ENCODE measurements around the gene BLVRB. TPM values are rescaled to one million over a fixed set of nuclear protein-coding genes. Genes with fewer than 3 reads are reported as not detected.
"Not testable (repeated sequence)": the region's sequence is repeated elsewhere in the genome, so short reads cannot be mapped to it uniquely, and the experiment has no call there.

Gene BLVRB
- total RNA-seq, 3 donors from 2014 or later, result 206 to 322 (median 284) TPM

DNA sequence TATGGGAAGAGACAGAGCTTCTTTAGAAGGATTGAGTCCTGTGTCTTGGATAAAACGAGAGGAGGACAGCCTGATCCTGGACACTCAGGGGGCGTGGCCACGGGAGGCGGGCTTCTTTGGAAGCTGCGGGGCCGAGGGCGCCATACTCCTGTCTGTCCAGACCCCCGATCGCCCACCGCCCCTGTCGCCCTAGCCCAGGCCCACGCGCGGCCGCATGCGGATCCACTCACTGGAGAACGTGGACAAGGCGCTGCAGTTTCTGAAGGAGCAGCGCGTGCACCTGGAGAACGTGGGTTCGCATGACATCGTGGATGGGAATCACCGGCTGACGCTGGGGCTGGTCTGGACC is 24.3 kb upstream of the BLVRB start:
- Histone ChIP-seq H3K4me1 (no peaks in the 10 kb centered on the region), H3K27ac (no peak overlapping the region), H3K27me3 (no peaks in the 10 kb centered on the region), H3K4me3 (no peak overlapping the region), H3K9me3 (peaks cover 0 to 6% of the 10 kb centered on the region in 2 donors), H3K36me3 (no peaks in the 10 kb centered on the region)
- TF ChIP-seq, protein P1, sequence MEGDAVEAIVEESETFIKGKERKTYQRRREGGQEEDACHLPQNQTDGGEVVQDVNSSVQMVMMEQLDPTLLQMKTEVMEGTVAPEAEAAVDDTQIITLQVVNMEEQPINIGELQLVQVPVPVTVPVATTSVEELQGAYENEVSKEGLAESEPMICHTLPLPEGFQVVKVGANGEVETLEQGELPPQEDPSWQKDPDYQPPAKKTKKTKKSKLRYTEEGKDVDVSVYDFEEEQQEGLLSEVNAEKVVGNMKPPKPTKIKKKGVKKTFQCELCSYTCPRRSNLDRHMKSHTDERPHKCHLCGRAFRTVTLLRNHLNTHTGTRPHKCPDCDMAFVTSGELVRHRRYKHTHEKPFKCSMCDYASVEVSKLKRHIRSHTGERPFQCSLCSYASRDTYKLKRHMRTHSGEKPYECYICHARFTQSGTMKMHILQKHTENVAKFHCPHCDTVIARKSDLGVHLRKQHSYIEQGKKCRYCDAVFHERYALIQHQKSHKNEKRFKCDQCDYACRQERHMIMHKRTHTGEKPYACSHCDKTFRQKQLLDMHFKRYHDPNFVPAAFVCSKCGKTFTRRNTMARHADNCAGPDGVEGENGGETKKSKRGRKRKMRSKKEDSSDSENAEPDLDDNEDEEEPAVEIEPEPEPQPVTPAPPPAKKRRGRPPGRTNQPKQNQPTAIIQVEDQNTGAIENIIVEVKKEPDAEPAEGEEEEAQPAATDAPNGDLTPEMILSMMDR (IDR thresholded peaks at IDR 0.05), result no peak
- no peak for TF ChIP-seq POLR2AphosphoS5 (IDR thresholded peaks at IDR 0.05)
- no peak for TF ChIP-seq POLR2A (IDR thresholded peaks at IDR 0.05)
- intact Hi-C loops (cut with DNase I; ENCODE audit: low total_unique reads), result loop anchor here (5.0 kb wide), 1 partner anchor 883 kb away; no protein-coding TSS in a partner anchor
- DNase-seq (ENCODE audit: low spot score in 2 of 2), result no peak

DNA sequence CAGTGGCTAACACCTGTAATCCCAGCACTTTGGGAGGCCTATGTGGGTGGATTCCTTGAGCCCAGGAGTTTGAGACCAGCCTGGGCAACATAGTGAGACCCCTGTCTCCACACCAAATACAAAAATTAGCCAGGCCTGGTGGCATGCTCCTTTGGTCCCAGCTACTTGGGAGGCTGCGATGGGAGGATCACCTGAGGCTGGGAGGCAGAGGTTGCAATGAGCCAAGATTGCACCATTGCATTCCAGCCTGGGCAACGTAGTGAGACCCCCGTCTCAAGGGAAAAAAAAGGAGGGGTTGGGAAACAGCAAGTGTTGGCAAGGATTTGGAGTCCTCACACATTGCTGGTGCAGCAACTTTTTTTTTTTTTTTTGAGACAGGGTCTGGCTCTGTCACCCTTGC is 20.5 kb upstream of the BLVRB start:
- H3K4me3 ChIP-seq, result no peak overlapping the region
- no peak for TF ChIP-seq POLR2A (IDR thresholded peaks at IDR 0.05)
- TF ChIP-seq, protein P1 (IDR thresholded peaks at IDR 0.05), result no peak
- TF ChIP-seq POLR2AphosphoS5 (IDR thresholded peaks at IDR 0.05), result no peak
- H3K4me1 ChIP-seq, result no peaks in the 10 kb centered on the region
- no peaks in the 10 kb centered on the region for H3K36me3 ChIP-seq
- intact Hi-C loops (cut with DNase I; ENCODE audit: low total_unique reads), result loop anchor here (5.0 kb wide), 1 partner anchor 879 kb away; no protein-coding TSS in a partner anchor
- H3K27me3 ChIP-seq, result no peaks in the 10 kb centered on the region
- no peak for DNase-seq (ENCODE audit: low spot score in 2 of 2)
- no peak overlapping the region for H3K27ac ChIP-seq
- H3K9me3 ChIP-seq, result no peaks in the 10 kb centered on the region

DNA sequence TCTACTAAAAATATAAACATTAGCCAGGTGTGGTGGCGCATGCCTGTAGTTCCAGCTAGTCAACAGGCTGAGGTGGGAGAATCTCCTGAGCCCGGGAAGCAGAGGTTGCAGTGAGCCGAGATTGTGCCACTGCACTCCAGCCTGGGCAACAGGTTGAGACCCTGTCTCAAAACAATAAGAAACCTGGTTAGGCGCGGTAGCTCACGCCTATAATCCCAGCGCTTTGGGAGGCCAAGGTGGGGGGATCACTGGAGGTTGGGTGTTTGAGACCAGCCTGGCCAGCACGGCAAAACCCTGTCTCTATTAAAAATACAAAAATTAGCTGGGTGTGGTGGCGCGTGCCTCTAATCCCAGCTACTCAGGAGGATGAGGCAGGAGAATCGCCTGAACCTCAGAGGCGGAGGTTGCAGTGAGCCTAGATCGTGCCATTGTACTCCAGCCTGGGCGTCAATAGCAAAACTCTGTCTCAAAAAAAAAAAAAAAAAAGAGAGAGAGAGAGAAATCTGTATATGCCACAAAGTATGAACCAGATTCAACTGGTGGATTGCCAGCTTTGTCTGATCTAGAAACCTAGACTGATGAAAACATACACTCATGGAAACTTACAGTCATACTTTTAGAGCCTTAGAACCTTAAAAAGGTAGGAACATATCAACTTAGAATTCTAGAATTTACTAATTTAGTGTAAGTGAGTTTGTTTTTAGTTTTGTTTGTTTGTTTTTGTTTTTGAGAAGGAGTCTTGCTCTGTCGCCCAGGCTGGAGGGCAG is 10.5 kb upstream of the BLVRB start:
- not testable (repeated sequence) for H3K4me1 ChIP-seq; H3K36me3 ChIP-seq; H3K27me3 ChIP-seq; DNase-seq (ENCODE audit: low spot score in 2 of 2); H3K27ac ChIP-seq; H3K9me3 ChIP-seq; H3K4me3 ChIP-seq
- intact Hi-C loops (cut with DNase I; ENCODE audit: low total_unique reads), result loop anchor here (5.0 kb wide), 1 partner anchor 451 kb away; no protein-coding TSS in a partner anchor

DNA sequence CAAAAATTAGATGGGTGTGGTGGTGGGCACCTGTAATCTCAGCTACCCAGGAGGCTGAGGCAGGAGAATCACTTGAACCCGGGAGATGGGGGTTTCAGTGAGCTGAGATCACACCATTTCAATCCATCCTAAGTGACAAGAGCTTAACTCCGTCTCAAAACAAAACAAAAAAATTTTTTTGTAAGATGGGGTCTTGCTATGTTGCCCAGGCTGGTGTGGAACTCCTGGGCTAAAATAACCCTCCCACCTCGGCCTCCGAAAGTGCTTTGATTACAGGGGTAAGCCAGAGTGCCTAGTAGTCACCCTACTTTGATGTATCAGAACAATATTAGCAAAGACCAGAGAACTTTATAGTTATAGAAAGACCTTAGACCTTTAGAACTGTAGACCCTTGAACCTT is 9.2 kb upstream of the BLVRB start:
- no peak overlapping the region for H3K27ac ChIP-seq
- no peak overlapping the region for H3K4me3 ChIP-seq
- H3K9me3 ChIP-seq, result no peaks in the 10 kb centered on the region
- H3K4me1 ChIP-seq, result no peaks in the 10 kb centered on the region
- H3K27me3 ChIP-seq, result no peaks in the 10 kb centered on the region
- no peaks in the 10 kb centered on the region for H3K36me3 ChIP-seq
- intact Hi-C loops (cut with DNase I; ENCODE audit: low total_unique reads), result loop anchor here (5.0 kb wide), 1 partner anchor 453 kb away; no protein-coding TSS in a partner anchor
- DNase-seq (ENCODE audit: low spot score in 2 of 2), result no peak
- TF ChIP-seq, protein P1 (IDR thresholded peaks at IDR 0.05), result no peak
- no peak for TF ChIP-seq POLR2AphosphoS5 (IDR thresholded peaks at IDR 0.05)
- TF ChIP-seq POLR2A (IDR thresholded peaks at IDR 0.05), result no peak

GRCh38 chr19:40472516-40472915 is 7.0 kb upstream of the BLVRB start:
- no peak for TF ChIP-seq POLR2A (IDR thresholded peaks at IDR 0.05)
- TF ChIP-seq, protein P1 (IDR thresholded peaks at IDR 0.05), result no peak
- Histone ChIP-seq H3K4me3 (no peak overlapping the region), H3K27ac (no peak overlapping the region), H3K9me3 (no peaks in the 10 kb centered on the region), H3K27me3 (no peaks in the 10 kb centered on the region), H3K4me1 (no peaks in the 10 kb centered on the region), H3K36me3 (no peaks in the 10 kb centered on the region)
- intact Hi-C loops (cut with DNase I; ENCODE audit: low total_unique reads), result no loop called here
- DNase-seq (ENCODE audit: low spot score in 2 of 2), result no peak

Measured in breast epithelium (tissue), 4 donors.